T-helper 2 cell treated with Interferon-gamma antibody and Interleukin-4, amounts not matched to agents 100 ng/mL and 5 ng/mL, for 36 hours (primary cell): ENCODE data around the gene NKTR. TPM values are rescaled to one million over a fixed set of nuclear protein-coding genes. Genes with fewer than 3 reads are reported as not detected.
"Not testable (repeated sequence)": the region's sequence is repeated elsewhere in the genome, so short reads cannot be mapped to it uniquely, and the experiment has no call there.

Source experiments
- intact Hi-C: fragments of 100-400 bp; cut with micrococcal nuclease; formaldehyde crosslinking; loops from one replicate; pipeline ENCODE4 v1.15.1; 2023
- total RNA-seq: library from RNA; stranded (reverse); gene quantifications from 2 replicates; pipeline ENCODE4 v1.2.3, GENCODE V29; 2022

NKTR gene
- 106 and 109 TPM in 2 replicates for total RNA-seq

- intact Hi-C loops = loop anchor here (1.0 kb wide), 4 partner anchors 10 to 173 kb away; partner anchors contain the start of genes CCDC13 and SS18L2
Observed at GRCh38 chr3:42600111-42600957, at the start of gene NKTR. Gene NKTR (plus strand): TSS chr3:42600686. CDS start chr3:42601007, 321 bp downstream.

- intact Hi-C loops = loop anchor here (10.0 kb wide), 1 partner anchor 192 kb away; no protein-coding TSS in a partner anchor
Observed at GRCh38 chr3:42552830-42553229, 47.7 kb upstream of the NKTR start.

GRCh38 chr3:42556089-42556632 is 44.3 kb upstream of the NKTR start:
- intact Hi-C loops = loop anchor here (1.0 to 10.0 kb wide), 4 partner anchors 26 to 189 kb away; partner anchors contain the start of gene VIPR1

- intact Hi-C loops = loop anchor here (1.0 to 10.0 kb wide), 4 partner anchors 25 to 188 kb away; partner anchors contain the start of gene VIPR1
Observed at GRCh38 chr3:42556817-42557216, 43.7 kb upstream of the NKTR start.

GRCh38 chr3:42557854-42558253 is 42.6 kb upstream of the NKTR start:
- intact Hi-C loops = loop anchor here (10.0 kb wide), 1 partner anchor 187 kb away; no protein-coding TSS in a partner anchor

- intact Hi-C loops = no loop called here
Observed at GRCh38 chr3:42562047-42562907, 38.2 kb upstream of the NKTR start.

- intact Hi-C loops = no loop called here
Observed at GRCh38 chr3:42569593-42570142, 30.8 kb upstream of the NKTR start.

- intact Hi-C loops = no loop called here
Observed at GRCh38 chr3:42572278-42572677, 28.2 kb upstream of the NKTR start.

- intact Hi-C loops = no loop called here
Observed at GRCh38 chr3:42575137-42575741, 25.2 kb upstream of the NKTR start.

GRCh38 chr3:42578054-42578453 is 22.4 kb upstream of the NKTR start:
- intact Hi-C loops = no loop called here

GRCh38 chr3:42579346-42579745 is 21.1 kb upstream of the NKTR start:
- intact Hi-C loops = not testable (repeated sequence)

- intact Hi-C loops = loop anchor here (5.0 kb wide), 2 partner anchors 221 to 619 kb away; partner anchors contain the start of genes HIGD1A and ULK4
Observed at GRCh38 chr3:42581400-42581708, 19.1 kb upstream of the NKTR start.

GRCh38 chr3:42581709-42582473 is 18.6 kb upstream of the NKTR start, which contains the start of gene SEC22C:
Gene SEC22C (minus strand): TSS chr3:42581967. CDS start chr3:42569046, 12,921 bp downstream.
- intact Hi-C loops = loop anchor here (1.0 to 5.0 kb wide), 7 partner anchors 8 to 620 kb away; partner anchors contain the start of genes CCDC13, HIGD1A, NKTR and SS18L2

GRCh38 chr3:42582474-42583070 is 17.9 kb upstream of the NKTR start:
- intact Hi-C loops = loop anchor here (1.0 to 5.0 kb wide), 7 partner anchors 8 to 620 kb away; partner anchors contain the start of genes CCDC13, HIGD1A, NKTR and SS18L2

- intact Hi-C loops = no loop called here
Observed at GRCh38 chr3:42588625-42589024, 11.9 kb upstream of the NKTR start.

- intact Hi-C loops = loop anchor here (1.0 kb wide), 4 partner anchors 7 to 215 kb away; partner anchors contain the start of genes HIGD1A and NKTR
Observed at GRCh38 chr3:42589382-42590109, 10.9 kb upstream of the NKTR start.

- intact Hi-C loops = loop anchor here (1.0 kb wide), 4 partner anchors 9 to 213 kb away; partner anchors contain the start of genes HIGD1A and NKTR
Observed at GRCh38 chr3:42590989-42591756, 9.3 kb upstream of the NKTR start.

GRCh38 chr3:42591811-42592210 is 8.7 kb upstream of the NKTR start:
- intact Hi-C loops = no loop called here
